ENCODE results near the gene CORT.

DNA sequence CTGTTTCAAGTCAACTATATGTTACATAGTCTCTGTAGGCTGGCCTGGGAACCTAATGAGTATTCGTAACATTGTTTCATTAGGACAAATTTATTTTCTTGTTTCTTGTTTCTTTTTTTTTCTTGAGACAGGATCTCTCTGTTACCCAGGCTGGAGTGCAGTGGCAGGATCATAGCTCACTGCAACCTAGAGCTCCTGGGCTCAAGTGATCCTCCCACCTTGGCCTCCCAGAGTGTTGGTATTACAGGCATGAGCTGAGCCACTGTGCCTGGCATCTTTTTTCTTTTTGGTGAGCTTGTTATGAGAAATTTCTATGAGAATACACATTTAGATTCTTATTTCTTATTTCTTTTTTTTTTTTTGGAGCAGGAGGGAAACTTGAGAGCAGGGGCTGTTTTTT, 12.8 kb upstream of the CORT start:
- no peak for TF ChIP-seq EZH2phosphoT487 (IDR thresholded peaks at IDR 0.05; ENCODE audit: insufficient read depth, low read depth)
- no peak for TF ChIP-seq EZH2 (IDR thresholded peaks at IDR 0.05; ENCODE audit: insufficient read depth, poor library complexity, severe bottlenecking)
